IgD-negative memory B cell (primary cell): ENCODE measurements around the gene COG5. TPM values are rescaled to one million over a fixed set of nuclear protein-coding genes. Genes with fewer than 3 reads are reported as not detected.

Source experiments
- H3K27ac Mint-ChIP-seq, 3 donors: one replicate each; pipeline ENCODE4 v1.8.0; 2020 to 2022; ENCODE audit warnings: mild to moderate bottlenecking in 3 of 3, mixed read lengths in 3 of 3, moderate library complexity in 1 of 3
- H3K27me3 Mint-ChIP-seq: one replicate; pipeline ENCODE4 v1.8.0; 2021; ENCODE audit warnings: mixed read lengths
- H3K36me3 Mint-ChIP-seq: one replicate; pipeline ENCODE4 v1.8.0; 2020; ENCODE audit warnings: mild to moderate bottlenecking, mixed read lengths
- H3K4me1 Mint-ChIP-seq, 3 donors: one replicate each; pipeline ENCODE4 v1.8.0; 2020 to 2022; ENCODE audit warnings: mixed read lengths in 3 of 3, mild to moderate bottlenecking in 1 of 3
- H3K4me3 Mint-ChIP-seq, 4 donors: one replicate each; pipeline ENCODE4 v1.8.0; 2020 to 2022; ENCODE audit warnings: mild to moderate bottlenecking in 4 of 4, mixed read lengths in 4 of 4, moderate library complexity in 3 of 4
- H3K9me3 Mint-ChIP-seq, 3 donors: one replicate each; pipeline ENCODE4 v1.8.0; 2020 to 2021; ENCODE audit warnings: mixed read lengths in 3 of 3, mild to moderate bottlenecking in 1 of 3
- polyA plus RNA-seq: library from polyadenylated mRNA; unstranded; fragments of 300-500 nt; fragmentation: Illumina TruSeq; gene quantifications from one replicate; pipeline ENCODE4 v1.2.3, GENCODE V29; 2021

Gene COG5
- polyA plus RNA-seq, 1 donor from 2014 or later: 27.3 TPM

- Mint-ChIP-seq H3K36me3 (peaks cover 11% of the 10 kb centered on the region), H3K27ac (no peak overlapping the region), H3K27me3 (no peaks in the 10 kb centered on the region), H3K4me3 (no peak overlapping the region), H3K9me3 (no peaks in the 10 kb centered on the region), H3K4me1 (no peaks in the 10 kb centered on the region)
These were observed 210.0 kb downstream of the COG5 start for GRCh38 chr7:107353701-107354100.

GRCh38 chr7:107345898-107346297 is 217.8 kb downstream of the COG5 start:
- no peak overlapping the region for H3K4me3 Mint-ChIP-seq
- H3K27ac Mint-ChIP-seq: no peak overlapping the region
- H3K4me1 Mint-ChIP-seq: peaks cover 1 to 5% (median 4%) of the 10 kb centered on the region in 3 donors
- H3K27me3 Mint-ChIP-seq: no peaks in the 10 kb centered on the region
- H3K36me3 Mint-ChIP-seq: peaks cover 10% of the 10 kb centered on the region
- H3K9me3 Mint-ChIP-seq: peaks cover 0 to 4% (median 2%) of the 10 kb centered on the region in 3 donors

- peaks cover 0 to 4% (median 2%) of the 10 kb centered on the region in 3 donors for H3K9me3 Mint-ChIP-seq
- H3K27me3 Mint-ChIP-seq: no peaks in the 10 kb centered on the region
- peaks cover 5 to 12% (median 8%) of the 10 kb centered on the region in 3 donors for H3K4me1 Mint-ChIP-seq
- no peak overlapping the region for H3K4me3 Mint-ChIP-seq
- no peak overlapping the region for H3K27ac Mint-ChIP-seq
- H3K36me3 Mint-ChIP-seq: peaks cover 8% of the 10 kb centered on the region
These were observed 218.9 kb downstream of the COG5 start for GRCh38 chr7:107344799-107345198.

- Mint-ChIP-seq H3K4me3 (no peak overlapping the region), H3K27ac (no peak overlapping the region)
These were observed 219.4 kb downstream of the COG5 start for GRCh38 chr7:107344286-107344685.

GRCh38 chr7:107338080-107338479 is 225.6 kb downstream of the COG5 start:
- H3K27me3 Mint-ChIP-seq: no peaks in the 10 kb centered on the region
- H3K36me3 Mint-ChIP-seq: peaks cover 15% of the 10 kb centered on the region
- H3K4me3 Mint-ChIP-seq: no peak overlapping the region
- H3K4me1 Mint-ChIP-seq: peaks cover 18 to 42% (median 19%) of the 10 kb centered on the region in 3 donors
- H3K27ac Mint-ChIP-seq: no peak overlapping the region
- peaks cover 0 to 4% (median 2%) of the 10 kb centered on the region in 3 donors for H3K9me3 Mint-ChIP-seq

More at GRCh38 chr7:107344286-107344685, 219.4 kb downstream of the COG5 start:
- H3K9me3 Mint-ChIP-seq: peaks cover 0 to 4% (median 2%) of the 10 kb centered on the region in 3 donors
- no peaks in the 10 kb centered on the region for H3K27me3 Mint-ChIP-seq
- H3K4me1 Mint-ChIP-seq: peaks cover 8 to 16% (median 9%) of the 10 kb centered on the region in 3 donors
- peaks cover 12% of the 10 kb centered on the region for H3K36me3 Mint-ChIP-seq

- Mint-ChIP-seq H3K27ac (peak overlapping the region in 2 of 3 donors; percentile 69 to 79), H3K4me3 (peak overlapping the region; percentile 33 to 92 (median 70)), H3K27me3 (no peaks in the 10 kb centered on the region), H3K36me3 (peaks cover 10% of the 10 kb centered on the region), H3K9me3 (no peaks in the 10 kb centered on the region), H3K4me1 (peaks cover 15 to 37% (median 24%) of the 10 kb centered on the region in 3 donors)
These were observed 231.0 kb downstream of the COG5 start for GRCh38 chr7:107332488-107333269.

GRCh38 chr7:107330478-107330877 is 233.2 kb downstream of the COG5 start:
- Mint-ChIP-seq H3K4me1 (peaks cover 10 to 24% (median 17%) of the 10 kb centered on the region in 3 donors), H3K36me3 (peaks cover 7% of the 10 kb centered on the region), H3K9me3 (no peaks in the 10 kb centered on the region), H3K27ac (peak overlapping the region in 1 of 3 donors; percentile 17), H3K4me3 (no peak overlapping the region), H3K27me3 (no peaks in the 10 kb centered on the region)

- Mint-ChIP-seq H3K36me3 (peaks cover 7% of the 10 kb centered on the region), H3K27me3 (no peaks in the 10 kb centered on the region), H3K9me3 (no peaks in the 10 kb centered on the region), H3K4me3 (no peak overlapping the region), H3K27ac (peak overlapping the region in 1 of 3 donors; percentile 2), H3K4me1 (peaks cover 9 to 11% (median 11%) of the 10 kb centered on the region in 3 donors)
These were observed 235.6 kb downstream of the COG5 start for GRCh38 chr7:107327986-107328569.

GRCh38 chr7:107326061-107326460 is 237.7 kb downstream of the COG5 start:
- no peaks in the 10 kb centered on the region for H3K27me3 Mint-ChIP-seq
- H3K4me3 Mint-ChIP-seq: no peak overlapping the region
- peaks cover 12% of the 10 kb centered on the region for H3K36me3 Mint-ChIP-seq
- H3K9me3 Mint-ChIP-seq: no peaks in the 10 kb centered on the region
- H3K4me1 Mint-ChIP-seq: peaks cover 0 to 5% (median 1%) of the 10 kb centered on the region in 3 donors
- H3K27ac Mint-ChIP-seq: no peak overlapping the region

GRCh38 chr7:107322015-107322414 is 241.7 kb downstream of the COG5 start:
- Mint-ChIP-seq H3K4me3 (no peak overlapping the region), H3K27me3 (no peaks in the 10 kb centered on the region), H3K36me3 (peaks cover 15% of the 10 kb centered on the region), H3K4me1 (peaks cover 0 to 3% (median 1%) of the 10 kb centered on the region in 3 donors), H3K27ac (no peak overlapping the region), H3K9me3 (no peaks in the 10 kb centered on the region)

- H3K9me3 Mint-ChIP-seq: no peaks in the 10 kb centered on the region
- no peak overlapping the region for H3K4me3 Mint-ChIP-seq
- no peak overlapping the region for H3K27ac Mint-ChIP-seq
- H3K4me1 Mint-ChIP-seq: peaks cover 0 to 3% (median 1%) of the 10 kb centered on the region in 3 donors
- no peaks in the 10 kb centered on the region for H3K27me3 Mint-ChIP-seq
- H3K36me3 Mint-ChIP-seq: peaks cover 11% of the 10 kb centered on the region
These were observed 242.1 kb downstream of the COG5 start for GRCh38 chr7:107321611-107322010.

GRCh38 chr7:107319724-107320228 is 243.9 kb downstream of the COG5 start:
- H3K4me1 Mint-ChIP-seq: peaks cover 6 to 12% (median 6%) of the 10 kb centered on the region in 3 donors
- no peak overlapping the region for H3K4me3 Mint-ChIP-seq
- H3K27me3 Mint-ChIP-seq: no peaks in the 10 kb centered on the region
- H3K9me3 Mint-ChIP-seq: no peaks in the 10 kb centered on the region
- peaks cover 11% of the 10 kb centered on the region for H3K36me3 Mint-ChIP-seq
- H3K27ac Mint-ChIP-seq: no peak overlapping the region

GRCh38 chr7:107318523-107319160 is 245.1 kb downstream of the COG5 start:
- Mint-ChIP-seq H3K4me3 (peak overlapping the region in 1 of 4 donors; percentile 47), H3K4me1 (peaks cover 6 to 12% (median 6%) of the 10 kb centered on the region in 3 donors), H3K36me3 (peaks cover 11% of the 10 kb centered on the region), H3K27ac (no peak overlapping the region), H3K9me3 (no peaks in the 10 kb centered on the region), H3K27me3 (no peaks in the 10 kb centered on the region)

GRCh38 chr7:107315716-107316220 is 248.0 kb downstream of the COG5 start:
- no peaks in the 10 kb centered on the region for H3K27me3 Mint-ChIP-seq
- H3K4me1 Mint-ChIP-seq: peaks cover 6 to 12% (median 6%) of the 10 kb centered on the region in 3 donors
- peak overlapping the region in 1 of 4 donors; percentile 48 for H3K4me3 Mint-ChIP-seq
- H3K36me3 Mint-ChIP-seq: peaks cover 6% of the 10 kb centered on the region
- H3K9me3 Mint-ChIP-seq: no peaks in the 10 kb centered on the region
- peak overlapping the region in 1 of 3 donors; percentile 10 for H3K27ac Mint-ChIP-seq

GRCh38 chr7:107313355-107313754 is 250.4 kb downstream of the COG5 start:
- H3K36me3 Mint-ChIP-seq: peaks cover 3% of the 10 kb centered on the region
- H3K9me3 Mint-ChIP-seq: no peaks in the 10 kb centered on the region
- H3K27me3 Mint-ChIP-seq: no peaks in the 10 kb centered on the region
- no peak overlapping the region for H3K27ac Mint-ChIP-seq
- H3K4me1 Mint-ChIP-seq: peaks cover 6 to 9% (median 6%) of the 10 kb centered on the region in 3 donors
- no peak overlapping the region for H3K4me3 Mint-ChIP-seq
